Coronary artery (tissue), 2 donors: ENCODE data around the gene TNFSF12.

Experiments used
- DNase-seq: peaks from one replicate; pipeline ENCODE4 v3.0.0-alpha.2; 2017; ENCODE audit warnings: low spot score
- H3K27ac ChIP-seq, 2 donors: fragments of 200-600 bp; sonication (generic); one replicate each; pipeline ENCODE4 v1.5.1; 2016 to 2019
- H3K4me3 ChIP-seq: fragments of 200-600 bp; sonication (generic); 2 replicates; pipeline ENCODE4 v1.5.1; 2016; ENCODE audit warnings: mild to moderate bottlenecking, moderate library complexity
- CTCF ChIP-seq: fragments of 200-600 bp; sonication (generic); IDR thresholded peaks from one replicate; pipeline ENCODE4 v1.5.1; 2019; ENCODE audit warnings: antibody characterized with exemption

The TNFSF12 gene

GRCh38 chr17:7588553-7589203 lies 39.8 kb downstream of the TNFSF12 start:
- peak overlapping the region; percentile 72 for H3K4me3 ChIP-seq
- peak overlapping the region; percentile 4 to 74 for H3K27ac ChIP-seq
- no peak for TF ChIP-seq CTCF
- DNase-seq, result no peak

- peak overlapping the region; percentile 4 to 74 for H3K27ac ChIP-seq
- DNase-seq, result peak; percentile 85
- peak overlapping the region; percentile 72 for H3K4me3 ChIP-seq
- peak; percentile 93 for TF ChIP-seq CTCF
Observed at GRCh38 chr17:7589204-7589868, 40.5 kb downstream of the TNFSF12 start.

DNA sequence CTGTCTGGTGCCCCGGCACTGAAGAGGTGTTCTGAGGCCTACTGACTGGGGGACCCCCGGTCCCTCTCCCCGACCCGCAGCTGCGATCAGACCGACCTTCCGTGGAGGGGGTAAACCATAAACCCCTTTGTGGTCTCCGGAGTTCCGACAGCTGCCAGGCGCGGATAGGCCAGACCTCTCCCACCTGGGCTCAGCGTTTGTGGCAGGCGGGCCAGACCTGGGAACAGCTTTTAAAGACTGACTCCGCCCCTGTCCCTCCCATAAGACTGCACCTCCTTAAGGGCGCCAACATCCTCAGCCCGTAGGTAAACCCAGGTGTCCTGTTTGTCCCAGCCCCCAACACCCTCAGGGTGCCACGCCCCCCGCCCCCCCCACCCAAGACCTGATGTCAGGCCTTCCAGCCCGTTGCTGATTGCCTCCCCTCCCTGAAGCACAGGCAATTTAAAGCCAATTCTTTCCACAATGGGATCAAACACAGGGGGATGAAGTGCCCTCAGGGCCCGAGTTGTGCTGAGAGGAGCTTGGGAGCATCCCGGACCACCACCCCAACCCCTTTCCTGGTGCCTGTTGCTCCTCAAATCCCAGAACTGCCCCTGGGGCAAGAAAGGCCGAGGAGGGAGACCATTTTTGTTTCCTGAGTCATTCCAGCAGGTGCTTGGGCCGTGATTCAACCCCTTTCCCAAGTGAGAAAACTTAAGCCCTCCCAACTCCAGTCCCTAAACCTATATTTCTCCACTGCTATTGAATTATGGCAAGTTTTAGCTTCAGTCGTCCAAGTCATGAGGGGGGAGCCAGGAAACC lies 41.2 kb downstream of the TNFSF12 start, which contains the start of gene SOX15:
SOX15 (minus strand) TSS at position 204 of the 801 bp plus-strand sequence. CDS start 418 bp downstream, outside the sequence.
- Histone ChIP-seq H3K4me3 (peak within 1 kb of the TSS; percentile 72), H3K27ac (peak within 1 kb of the TSS; percentile 4 to 74)
- no peak for DNase-seq
- TF ChIP-seq CTCF, result no peak

DNA sequence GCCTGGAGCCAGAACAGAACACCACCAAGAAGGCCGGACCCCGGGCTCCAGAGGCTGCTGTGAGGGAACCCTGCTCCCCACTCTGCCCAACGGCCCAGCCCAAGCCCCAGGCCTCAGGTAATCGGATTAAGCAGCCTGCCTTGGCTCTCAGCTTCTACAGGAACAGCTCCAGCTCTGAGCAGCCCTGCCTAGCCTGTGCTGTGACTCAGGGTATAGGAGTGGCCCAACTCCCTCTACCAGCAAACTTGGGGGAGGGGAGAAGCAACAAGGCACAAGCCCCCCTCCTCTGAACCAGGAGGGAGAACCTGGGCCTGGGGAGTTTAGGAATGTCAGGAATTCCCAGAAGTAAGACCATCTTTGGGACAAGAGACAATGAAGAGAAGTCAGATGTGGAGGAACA lies 41.9 kb downstream of the TNFSF12 start:
- no peak for DNase-seq
- Histone ChIP-seq H3K27ac (no peak overlapping the region), H3K4me3 (no peak overlapping the region)
- no peak for TF ChIP-seq CTCF

GRCh38 chr17:7591596-7591995 lies 42.7 kb downstream of the TNFSF12 start:
- TF ChIP-seq CTCF, result no peak
- Histone ChIP-seq H3K4me3 (no peak overlapping the region), H3K27ac (no peak overlapping the region)
- DNase-seq, result no peak

DNA sequence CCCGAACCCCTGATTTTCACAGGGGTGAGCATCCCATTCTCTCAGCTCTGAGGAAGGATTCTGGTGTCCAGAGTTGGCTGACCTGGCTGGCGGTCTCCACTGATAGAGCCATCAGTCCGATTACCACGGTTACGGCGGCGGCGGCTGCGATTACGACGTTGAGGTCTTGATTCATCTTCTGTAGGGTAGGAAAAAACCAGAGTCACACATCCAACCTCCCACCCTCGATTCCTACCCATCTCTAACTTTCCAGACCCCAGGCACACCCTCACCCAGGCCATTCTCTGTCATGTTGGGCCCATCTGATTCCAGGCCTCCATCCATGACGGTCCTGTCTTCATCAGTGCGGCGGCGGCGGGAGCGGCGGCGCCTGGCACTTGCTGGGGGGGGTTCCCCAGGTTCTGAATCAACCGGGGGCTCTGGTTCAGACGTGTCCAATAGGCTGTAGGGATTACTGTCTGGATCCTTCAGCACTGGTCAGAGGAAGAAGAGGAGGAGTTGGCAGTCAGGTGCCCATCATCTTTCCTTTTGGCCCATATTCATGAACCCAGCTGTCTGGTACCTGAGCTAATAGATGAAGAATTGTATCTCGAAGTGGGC lies 43.7 kb downstream of the TNFSF12 start:
- TF ChIP-seq CTCF, result no peak
- no peak overlapping the region for H3K27ac ChIP-seq
- no peak for DNase-seq
- no peak overlapping the region for H3K4me3 ChIP-seq
